ENCODE measurements around the gene SIAH3.

The SIAH3 gene

GRCh38 chr13:45773236-45773635 is 78.3 kb downstream of the SIAH3 start:
- no peak for ATAC-seq
- TF ChIP-seq TOX (CRISPR knock-in tag; IDR thresholded peaks at IDR 0.05; ENCODE audit: borderline replicate concordance) (no peak), ISL1 (CRISPR knock-in tag; IDR thresholded peaks at IDR 0.05) (peak; percentile 37; the same call in 1 of the 2 replicates)

GRCh38 chr13:45770886-45771285 is 80.7 kb downstream of the SIAH3 start:
- TF ChIP-seq ISL1 (CRISPR knock-in tag; IDR thresholded peaks at IDR 0.05) = no peak
- TF ChIP-seq PATZ1 (CRISPR knock-in tag; IDR thresholded peaks at IDR 0.05; ENCODE audit: borderline replicate concordance) = no peak
- no peak for TF ChIP-seq CSDC2 (CRISPR knock-in tag; IDR thresholded peaks at IDR 0.05)
- no peak for TF ChIP-seq CREB5 (CRISPR knock-in tag; IDR thresholded peaks at IDR 0.05; ENCODE audit: low read depth)
- no peak for TF ChIP-seq ZFP30 (CRISPR knock-in tag; IDR thresholded peaks at IDR 0.05)
- no peak for TF ChIP-seq ZNF8 (CRISPR knock-in tag; IDR thresholded peaks at IDR 0.05)
- TF ChIP-seq POU6F1 (CRISPR knock-in tag; IDR thresholded peaks at IDR 0.05; ENCODE audit: borderline replicate concordance, low read depth) = no peak
- TF ChIP-seq TCF4 (CRISPR knock-in tag; IDR thresholded peaks at IDR 0.05; ENCODE audit: borderline replicate concordance) = no peak
- TF ChIP-seq ZNF565 (CRISPR knock-in tag; conservative IDR thresholded peaks at IDR 0.05; ENCODE audit: low read depth) = no peak
- TF ChIP-seq PPARA (CRISPR knock-in tag; IDR thresholded peaks at IDR 0.05; ENCODE audit: borderline replicate concordance) = no peak
- no peak for TF ChIP-seq ZC3H10 (CRISPR knock-in tag; IDR thresholded peaks at IDR 0.05)
- TF ChIP-seq ESRRG (CRISPR knock-in tag; IDR thresholded peaks at IDR 0.05) = no peak
- no peak for TF ChIP-seq OSR1 (CRISPR knock-in tag; IDR thresholded peaks at IDR 0.05)
- no peak for TF ChIP-seq GLIS3 (CRISPR knock-in tag; IDR thresholded peaks at IDR 0.05)

GRCh38 chr13:45768656-45769479 is 82.7 kb downstream of the SIAH3 start:
- no peak for ATAC-seq
- no peak for TF ChIP-seq ESRRG (CRISPR knock-in tag; IDR thresholded peaks at IDR 0.05)

More at GRCh38 chr13:45770886-45771285, 80.7 kb downstream of the SIAH3 start:
- ATAC-seq = no peak

GRCh38 chr13:45765464-45765863 is 86.1 kb downstream of the SIAH3 start:
- ATAC-seq = no peak
- TF ChIP-seq POU6F1 (CRISPR knock-in tag; IDR thresholded peaks at IDR 0.05; ENCODE audit: borderline replicate concordance, low read depth) (no peak), CSDC2 (CRISPR knock-in tag; IDR thresholded peaks at IDR 0.05) (no peak), TCF4 (CRISPR knock-in tag; IDR thresholded peaks at IDR 0.05; ENCODE audit: borderline replicate concordance) (no peak), RARB (CRISPR knock-in tag; IDR thresholded peaks at IDR 0.05) (no peak), ISL1 (CRISPR knock-in tag; IDR thresholded peaks at IDR 0.05) (no peak), ZC3H10 (CRISPR knock-in tag; IDR thresholded peaks at IDR 0.05) (no peak), GLIS3 (CRISPR knock-in tag; IDR thresholded peaks at IDR 0.05) (no peak), TOX (CRISPR knock-in tag; IDR thresholded peaks at IDR 0.05; ENCODE audit: borderline replicate concordance) (no peak), ZFP3 (CRISPR knock-in tag; IDR thresholded peaks at IDR 0.05) (no peak), CREB5 (CRISPR knock-in tag; IDR thresholded peaks at IDR 0.05; ENCODE audit: low read depth) (no peak), TSHZ2 (CRISPR knock-in tag; IDR thresholded peaks at IDR 0.05) (no peak), PATZ1 (CRISPR knock-in tag; IDR thresholded peaks at IDR 0.05; ENCODE audit: borderline replicate concordance) (no peak), ARNTL (CRISPR knock-in tag; IDR thresholded peaks at IDR 0.05; ENCODE audit: borderline replicate concordance, low read depth) (no peak), ESRRG (CRISPR knock-in tag; IDR thresholded peaks at IDR 0.05) (no peak), SNAI2 (CRISPR knock-in tag; IDR thresholded peaks at IDR 0.05) (no peak), ZNF565 (CRISPR knock-in tag; conservative IDR thresholded peaks at IDR 0.05; ENCODE audit: low read depth) (no peak)
